CD4-positive, alpha-beta T cell treated with Interleukin-2 at 100 ng/mL for 4 hours (primary cell): ENCODE measurements around the gene EHD1.
"Not testable (repeated sequence)": the region's sequence is repeated elsewhere in the genome, so short reads cannot be mapped to it uniquely, and the experiment has no call there.

ENCODE experiments used
- DNase-seq: peaks from one replicate; pipeline ENCODE4 v3.0.0-alpha.2; 2020; ENCODE audit warnings: low spot score

EHD1 gene

DNA sequence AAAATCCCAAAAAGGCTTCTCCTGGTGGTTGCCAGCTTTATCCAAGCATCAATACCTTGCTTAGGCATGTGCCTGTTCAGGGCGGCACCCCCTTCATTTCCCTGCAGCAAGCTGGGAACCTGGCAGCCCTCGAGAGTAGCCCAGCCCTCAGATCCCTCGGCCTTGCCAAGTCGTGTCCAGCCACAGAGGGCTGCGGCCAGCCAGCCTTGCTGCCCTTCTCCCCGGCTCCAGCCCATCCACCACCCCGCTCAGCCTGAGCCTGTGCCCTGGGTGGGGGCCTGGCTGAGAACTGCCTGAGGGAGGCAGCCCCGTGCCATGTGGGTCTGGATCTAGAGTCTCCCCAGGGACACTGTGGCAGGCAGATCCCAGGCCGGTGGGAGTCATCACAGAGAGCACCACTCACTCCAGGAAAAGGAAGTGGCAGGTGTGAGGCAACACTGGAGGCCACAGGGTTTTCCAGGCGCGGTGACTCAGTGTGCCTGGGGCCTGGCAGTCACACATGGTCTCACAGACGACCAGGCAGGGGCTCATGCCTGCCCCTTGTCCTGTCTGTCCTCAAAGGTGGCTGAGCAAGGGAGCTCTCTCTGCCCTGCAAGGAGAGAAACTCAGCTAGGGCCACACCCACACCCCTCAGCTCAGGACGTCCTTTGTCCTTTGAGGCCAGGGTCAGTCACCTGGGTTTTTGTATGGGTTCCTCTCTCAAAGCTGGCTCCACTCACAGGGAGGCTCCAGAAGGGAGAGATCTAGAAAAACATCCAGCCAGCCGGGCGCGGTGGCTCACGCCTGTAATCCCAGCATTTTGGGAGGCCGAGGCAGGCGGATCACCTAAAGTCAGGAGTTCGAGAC lies 21.8 kb downstream of the EHD1 start:
- DNase-seq, result no peak

DNA sequence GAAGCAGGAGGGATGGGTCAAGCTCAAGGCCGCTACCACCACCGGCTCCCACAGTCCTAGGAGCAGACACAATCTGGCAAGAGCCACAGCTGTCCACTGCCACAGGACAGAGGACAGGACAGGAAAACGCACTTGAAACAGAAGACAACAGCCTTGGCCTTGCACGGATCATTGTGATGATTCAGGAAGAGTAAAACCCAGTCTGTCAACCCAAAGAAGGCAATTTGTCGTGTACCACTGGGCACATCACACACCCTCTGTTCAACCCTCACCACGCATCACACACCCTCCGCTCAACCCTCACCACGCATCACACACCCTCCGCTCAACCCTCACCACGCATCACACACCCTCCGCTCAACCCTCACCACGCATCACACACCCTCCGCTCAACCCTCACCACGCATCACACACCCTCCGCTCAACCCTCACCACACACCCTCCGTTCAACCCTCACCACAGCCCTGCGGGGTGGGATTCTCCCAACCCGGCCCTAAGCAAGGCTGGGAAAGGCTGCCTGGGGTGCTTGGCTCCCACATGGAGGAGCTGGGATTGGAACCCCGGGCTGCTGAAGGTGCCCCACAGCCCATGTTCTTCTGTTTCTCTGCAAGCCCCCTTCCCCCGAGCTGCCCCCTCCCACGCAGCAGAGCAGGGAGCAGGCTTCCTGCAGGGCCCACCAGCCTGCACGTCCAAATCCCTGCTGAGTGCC lies 22.7 kb downstream of the EHD1 start:
- DNase-seq, result no peak

DNA sequence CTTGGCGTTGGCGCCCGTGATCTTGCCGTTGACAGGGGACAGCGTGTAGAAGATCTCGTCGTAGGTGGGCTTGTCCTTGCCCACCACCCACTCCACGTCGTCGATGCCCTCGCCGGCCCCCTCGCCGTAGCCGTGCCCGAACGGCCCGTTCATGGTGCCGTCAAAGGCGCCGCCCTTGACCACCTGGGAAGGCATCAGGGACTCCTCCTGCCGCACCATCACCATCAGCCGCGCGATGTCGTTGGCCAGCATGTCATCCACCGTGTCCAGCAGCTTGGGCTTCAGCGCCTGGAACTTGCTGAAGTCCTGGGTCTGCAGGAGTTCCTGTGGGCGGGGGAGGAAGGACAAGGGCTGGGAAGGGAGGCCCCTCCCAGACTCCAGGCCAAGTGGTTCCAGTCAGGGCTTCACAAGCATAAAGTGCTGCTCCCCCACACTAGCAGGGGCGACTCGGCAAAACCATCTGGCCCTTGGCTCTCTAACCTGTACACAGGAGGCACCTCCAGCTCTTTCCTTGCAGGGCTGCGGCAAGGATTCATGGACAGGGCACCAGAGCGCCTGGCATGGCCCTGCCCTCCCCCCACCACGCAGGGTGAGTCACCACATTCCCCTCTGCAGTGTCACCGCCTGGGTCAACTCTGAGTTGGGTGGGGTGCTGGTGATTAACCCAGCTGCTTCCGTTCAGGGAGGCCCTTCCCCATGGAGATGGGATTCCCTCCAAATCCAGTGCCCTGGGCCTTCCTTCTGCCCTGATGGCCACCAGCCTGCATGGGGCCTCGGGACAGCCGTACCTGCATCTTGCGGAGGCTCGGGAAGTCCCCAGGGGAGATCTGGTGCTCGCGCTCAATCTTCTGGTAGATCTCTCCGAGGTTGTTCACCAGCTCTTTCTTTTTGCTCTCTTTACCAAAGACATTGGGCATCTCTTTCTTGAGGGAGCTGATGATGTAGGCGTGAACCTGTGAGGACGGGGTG lies 23.6 kb downstream of the EHD1 start:
- DNase-seq, result peak; percentile 66

GRCh38 chr11:64854157-64854533 lies 24.3 kb downstream of the EHD1 start:
- DNase-seq, result no peak

GRCh38 chr11:64853709-64854108 lies 24.7 kb downstream of the EHD1 start:
- no peak for DNase-seq

DNA sequence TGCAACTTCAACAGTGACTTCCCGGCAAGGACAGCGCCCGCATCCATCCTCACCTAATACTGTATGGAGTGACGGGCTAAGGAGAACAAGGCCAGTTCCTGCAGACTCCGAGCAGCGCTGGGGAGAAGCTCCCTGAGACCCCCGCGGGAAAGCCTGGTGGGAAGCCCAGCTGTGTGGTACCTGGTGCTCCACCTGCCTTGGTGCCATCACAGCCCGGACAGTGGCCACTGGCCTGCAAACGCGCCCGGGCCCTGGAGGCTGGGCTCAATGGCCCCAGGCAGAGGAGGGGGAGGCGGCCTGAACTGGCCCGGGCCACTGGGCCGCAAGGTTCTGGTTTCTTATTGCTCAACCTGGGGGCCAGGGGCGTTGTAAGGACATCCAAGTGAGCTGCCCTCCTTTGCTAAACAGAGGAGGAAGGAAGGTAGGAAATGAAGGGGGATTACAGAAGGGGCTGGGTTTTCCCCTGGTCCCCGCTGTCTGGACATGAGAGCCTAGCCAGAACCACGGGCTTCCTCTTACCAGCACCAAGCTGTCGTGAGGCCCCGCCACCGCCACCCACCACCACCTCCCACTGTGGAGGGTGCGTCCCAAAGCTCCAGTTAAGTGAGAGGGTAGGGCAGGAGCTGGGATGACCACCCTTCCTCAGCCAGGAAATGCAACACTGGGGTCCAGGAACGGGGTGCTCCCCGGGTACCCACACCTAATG lies 25.5 kb downstream of the EHD1 start:
- DNase-seq, result no peak

DNA sequence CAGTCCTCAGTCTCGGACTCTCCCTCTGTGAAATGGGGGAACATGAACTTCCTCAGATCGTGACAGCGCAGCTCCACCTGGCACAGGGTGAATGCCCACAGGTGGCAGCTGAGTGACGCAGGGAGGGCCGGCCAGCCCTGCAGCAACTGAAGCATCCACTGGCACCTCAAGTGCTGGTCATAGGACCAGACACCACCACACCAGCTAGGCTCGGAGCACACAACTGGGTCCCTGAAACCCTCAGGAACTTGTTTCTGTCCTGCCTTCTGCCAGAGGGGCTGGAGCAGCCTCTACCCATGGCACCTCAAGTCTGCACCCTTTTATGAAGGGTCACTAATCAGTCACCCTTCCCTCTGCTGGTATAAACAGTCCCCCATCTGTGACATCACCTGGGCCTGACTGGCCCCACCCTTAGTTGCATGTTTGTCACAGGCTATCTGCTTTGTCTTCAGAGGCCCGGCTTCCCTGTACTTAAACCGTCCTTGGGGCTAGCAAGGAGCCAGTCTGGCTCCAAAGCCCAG lies 26.5 kb downstream of the EHD1 start:
- no peak for DNase-seq

DNA sequence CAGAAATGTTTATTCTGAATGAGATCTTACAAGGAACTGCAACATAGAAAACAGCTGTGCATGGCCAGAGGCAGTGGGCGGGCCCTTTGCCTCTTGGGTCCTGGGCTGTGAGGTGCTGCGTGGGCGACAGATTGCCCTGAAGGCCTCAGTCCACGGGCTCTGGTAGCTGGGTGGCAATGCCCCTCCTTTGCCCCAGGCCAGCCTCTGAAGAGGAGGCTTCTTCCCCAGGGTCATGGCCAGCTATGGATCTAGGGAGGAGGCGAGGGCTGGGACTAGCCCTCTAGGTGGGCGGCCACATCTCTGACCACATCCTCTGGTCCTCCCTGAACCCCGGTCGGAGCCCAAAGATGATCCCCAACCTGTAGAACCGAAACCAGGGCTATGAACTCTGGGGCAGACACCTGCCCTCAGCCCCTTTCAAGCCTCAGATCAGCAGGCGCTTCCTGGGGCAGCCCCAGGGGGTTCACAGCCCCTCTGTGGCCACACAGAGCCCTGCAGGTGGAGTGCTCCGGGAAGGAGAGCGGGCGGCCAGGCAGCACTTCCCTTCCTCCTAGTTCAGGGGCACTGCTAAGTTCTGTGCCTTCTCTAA lies 27.3 kb downstream of the EHD1 start:
- peak; percentile 52 for DNase-seq

GRCh38 chr11:64849598-64850356 lies 28.6 kb downstream of the EHD1 start:
- DNase-seq, result no peak

DNA sequence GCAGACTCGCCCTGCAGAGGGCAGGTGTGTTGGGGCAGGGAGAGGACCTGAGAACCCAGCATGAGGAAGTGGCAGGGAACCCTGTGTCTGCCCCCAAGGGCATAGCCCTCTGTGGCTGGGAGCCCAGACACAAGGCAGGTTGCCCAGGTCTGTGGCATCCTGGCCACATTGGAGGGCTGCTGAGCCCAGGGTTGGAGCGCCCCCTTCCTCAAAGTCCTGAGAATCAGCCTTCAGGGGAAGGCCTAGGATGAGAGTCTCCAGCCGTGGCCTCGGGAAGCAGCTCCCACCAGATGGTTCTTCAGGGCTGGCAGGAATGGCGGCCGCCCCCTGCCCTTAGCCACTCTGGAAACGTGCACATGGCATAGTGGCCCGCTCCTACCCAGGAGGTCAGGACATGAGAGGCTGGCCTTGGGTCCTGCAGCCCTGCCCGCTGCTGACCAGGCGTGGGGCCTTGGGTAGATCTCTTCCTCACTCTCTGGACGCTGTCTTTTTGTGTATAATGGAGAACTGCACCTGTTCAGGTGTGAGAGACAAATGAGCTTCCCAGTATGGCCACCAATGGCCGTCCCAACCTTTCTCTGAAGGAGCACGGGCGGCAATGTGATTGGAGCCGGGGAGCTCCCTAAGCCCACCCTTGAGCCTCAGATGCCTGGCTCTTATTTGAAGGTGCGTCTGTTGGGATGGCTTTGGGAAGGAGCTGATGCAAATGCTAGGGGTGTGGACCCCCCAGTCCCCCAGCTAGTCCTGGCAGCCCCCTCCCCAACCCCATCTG lies 29.4 kb downstream of the EHD1 start:
- no peak for DNase-seq

- DNase-seq, result no peak
Observed at GRCh38 chr11:64848214-64848825, 30.1 kb downstream of the EHD1 start.

DNA sequence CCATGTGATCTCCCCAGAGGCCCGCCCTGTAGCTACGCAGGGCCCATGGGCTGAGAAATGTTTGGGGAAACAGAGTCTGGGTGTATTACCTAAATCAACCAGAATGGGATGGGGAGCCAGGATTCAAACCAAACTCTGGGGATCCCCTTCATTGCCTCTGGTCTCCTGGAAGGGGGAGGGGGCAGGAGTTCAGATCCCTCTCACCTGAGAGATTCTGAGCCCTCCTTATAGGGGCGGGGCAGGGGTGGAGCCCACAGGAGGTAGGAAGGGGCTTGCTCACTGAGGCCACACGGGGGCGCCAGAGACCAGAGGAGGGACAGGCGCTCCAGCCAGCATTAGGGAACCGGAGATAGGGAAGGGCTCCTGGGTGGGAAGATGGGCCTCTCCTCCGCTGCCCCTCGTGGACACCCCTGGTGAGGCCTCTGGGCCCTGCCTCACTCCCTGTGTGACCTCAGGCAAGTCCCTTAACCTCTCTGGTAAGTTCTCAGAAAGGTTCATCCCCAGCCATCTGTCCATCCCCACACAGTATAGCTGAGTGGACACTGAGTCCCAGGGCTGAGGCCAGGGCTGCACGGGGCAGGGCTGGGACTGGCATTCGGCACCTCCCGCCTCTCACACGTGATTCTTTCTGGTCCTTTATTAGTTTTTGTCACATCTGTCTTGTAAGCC lies 31.3 kb downstream of the EHD1 start:
- peak; percentile 92 for DNase-seq

DNA sequence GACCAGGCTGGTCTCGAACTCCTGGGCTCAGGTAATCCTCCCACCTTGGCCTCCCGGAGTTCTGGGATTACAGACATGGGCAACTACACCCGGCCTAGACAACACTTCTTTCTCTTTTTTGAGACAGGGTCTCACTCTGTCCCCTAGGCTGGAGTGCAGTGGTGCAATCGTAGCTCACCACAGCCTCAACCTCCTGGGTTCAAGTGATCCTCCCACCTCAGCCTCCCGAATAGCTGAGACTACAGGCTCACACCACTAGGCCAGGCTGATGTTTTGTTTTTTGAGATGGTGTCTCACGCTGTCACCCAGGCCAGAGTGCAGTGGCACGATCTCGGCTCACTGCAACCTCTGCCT lies 32.7 kb downstream of the EHD1 start:
- not testable (repeated sequence) for DNase-seq

DNA sequence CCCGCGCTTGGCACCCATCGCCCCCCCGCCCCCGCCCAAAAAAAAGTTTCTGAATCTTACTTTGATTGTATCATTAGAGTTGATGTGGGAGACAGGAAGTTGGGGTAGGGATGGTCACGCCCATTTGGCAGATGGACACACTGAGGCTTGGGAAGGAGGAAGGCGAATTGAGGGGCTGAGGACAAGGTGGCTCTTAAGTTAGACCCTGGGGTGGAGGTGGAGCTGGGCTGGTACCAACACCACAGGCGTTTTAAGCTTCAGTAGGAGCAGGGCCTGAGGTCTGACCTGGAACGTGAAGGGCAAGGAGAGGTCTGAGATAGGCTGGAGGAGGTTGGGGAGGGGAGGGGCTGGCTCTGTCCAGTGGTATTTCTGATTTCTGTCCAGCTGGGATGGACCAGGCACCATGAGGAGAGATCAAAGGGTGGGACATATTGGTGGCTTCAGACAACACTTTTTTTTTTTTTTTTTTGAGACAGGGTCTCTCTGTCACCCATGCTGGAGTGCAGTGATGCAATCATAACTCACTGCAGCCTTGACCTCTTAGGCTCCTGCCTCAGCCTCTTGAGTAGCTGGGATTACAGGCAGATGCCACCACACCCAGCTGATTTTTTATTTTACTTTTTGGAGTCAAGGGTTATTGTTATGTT lies 33.2 kb downstream of the EHD1 start:
- no peak for DNase-seq

GRCh38 chr11:64844330-64845128 lies 33.9 kb downstream of the EHD1 start, which contains the start of gene CDC42BPG:
CDC42BPG (minus strand) TSS chr11:64844653; CDS start chr11:64844569, 84 bp downstream.
- DNase-seq, result peak; percentile 76

DNA sequence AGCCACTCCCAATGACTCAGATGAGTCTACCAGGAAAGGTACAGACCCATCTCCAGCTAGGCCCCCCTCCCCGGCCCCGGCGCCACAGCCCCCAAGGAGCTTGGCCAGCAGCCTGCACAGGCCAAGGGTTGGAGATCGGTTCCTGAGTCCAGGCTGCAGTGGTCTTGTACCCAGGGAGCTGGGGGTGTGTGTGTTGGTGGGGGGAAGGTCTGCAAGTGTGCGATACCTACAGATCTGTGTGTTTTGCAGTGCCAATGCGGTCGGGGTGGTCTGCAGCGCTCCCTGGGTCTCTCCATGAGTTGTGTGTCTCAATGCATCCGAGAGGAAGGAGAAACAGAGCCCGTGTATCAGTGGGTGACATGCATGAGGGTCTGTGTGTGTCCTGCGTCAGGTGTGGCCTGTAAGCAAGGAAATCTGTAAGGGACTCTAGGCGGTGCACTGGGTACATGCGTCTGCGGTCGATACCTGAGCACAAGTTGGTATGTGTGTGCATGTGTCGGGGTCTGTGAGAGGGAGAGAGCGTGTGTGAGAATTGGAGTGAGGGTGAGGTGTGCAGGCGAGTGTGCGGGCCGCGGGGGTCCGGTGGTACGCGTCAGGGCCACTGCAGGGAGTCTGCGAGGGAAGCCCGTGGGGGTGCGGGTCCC lies 34.6 kb downstream of the EHD1 start:
- no peak for DNase-seq
